ENCODE data around the gene SLC9A7.

Gene SLC9A7

DNA sequence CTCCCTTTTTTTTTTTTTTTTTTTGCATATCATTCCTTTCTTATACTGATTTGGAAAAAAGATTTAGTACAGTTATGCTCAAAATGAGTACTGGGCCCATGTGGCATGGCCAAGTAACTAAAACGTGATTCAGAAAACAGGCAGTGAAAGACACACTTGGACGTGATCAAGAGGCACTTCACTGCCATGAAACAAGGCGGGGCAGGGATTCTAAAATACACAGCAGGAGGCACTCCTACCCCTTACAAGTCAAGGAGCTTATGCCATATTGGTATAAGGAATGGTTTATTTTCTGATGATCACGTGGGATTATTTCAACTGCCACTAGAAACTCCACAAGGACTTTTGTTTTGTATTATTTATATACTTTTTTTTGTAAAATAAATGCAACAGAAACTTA is 113.3 kb downstream of the SLC9A7 start:
- no peak for DNase-seq

GRCh38 chrX:46643636-46644035 is 115.3 kb downstream of the SLC9A7 start:
- no peak for DNase-seq

- no peak for DNase-seq
Observed at GRCh38 chrX:46642145-46642544, 116.8 kb downstream of the SLC9A7 start.

DNA sequence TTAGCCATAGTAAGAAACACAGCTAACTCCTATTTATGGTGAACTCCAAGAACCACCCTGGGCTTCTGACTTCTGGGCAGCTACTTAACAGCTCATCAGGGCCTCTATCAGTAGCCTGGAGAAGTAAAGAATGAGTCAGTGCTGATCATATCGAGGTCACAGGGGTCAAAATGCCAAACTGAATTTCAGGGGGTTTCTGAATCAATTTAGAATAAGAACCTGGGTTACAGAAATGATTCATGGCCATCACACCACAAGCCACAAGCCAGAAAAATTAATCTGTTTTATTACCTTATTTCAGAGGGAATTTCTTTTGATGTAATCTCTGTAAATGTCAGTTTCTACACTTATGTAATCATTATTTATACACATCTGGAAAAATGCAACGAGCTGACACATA is 121.0 kb downstream of the SLC9A7 start:
- no peak for DNase-seq

DNA sequence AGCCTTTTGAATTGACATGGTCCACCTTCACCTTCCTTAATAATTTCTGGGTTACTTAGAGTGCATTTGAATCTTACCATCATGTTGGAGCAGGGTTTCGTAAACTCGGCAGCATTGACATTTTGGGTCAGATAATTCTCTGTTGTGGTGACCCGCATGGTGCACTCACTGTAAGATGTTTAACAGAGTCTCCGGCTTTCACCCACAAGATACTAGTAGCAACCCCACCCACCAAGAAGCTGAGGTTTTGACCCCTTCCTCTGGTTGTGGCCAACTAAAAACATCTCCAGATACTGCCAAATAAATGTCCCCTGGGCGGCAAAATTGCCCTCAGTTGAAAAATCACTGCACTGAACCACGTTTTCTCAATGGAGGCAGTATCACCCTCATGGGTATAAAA is 122.7 kb downstream of the SLC9A7 start:
- DNase-seq = no peak

GRCh38 chrX:46635186-46635585 is 123.7 kb downstream of the SLC9A7 start:
- DNase-seq = no peak

- no peak for DNase-seq
Observed at GRCh38 chrX:46634577-46634976, 124.3 kb downstream of the SLC9A7 start.

- DNase-seq = no peak
Observed at GRCh38 chrX:46630141-46630540, 128.8 kb downstream of the SLC9A7 start.

DNA sequence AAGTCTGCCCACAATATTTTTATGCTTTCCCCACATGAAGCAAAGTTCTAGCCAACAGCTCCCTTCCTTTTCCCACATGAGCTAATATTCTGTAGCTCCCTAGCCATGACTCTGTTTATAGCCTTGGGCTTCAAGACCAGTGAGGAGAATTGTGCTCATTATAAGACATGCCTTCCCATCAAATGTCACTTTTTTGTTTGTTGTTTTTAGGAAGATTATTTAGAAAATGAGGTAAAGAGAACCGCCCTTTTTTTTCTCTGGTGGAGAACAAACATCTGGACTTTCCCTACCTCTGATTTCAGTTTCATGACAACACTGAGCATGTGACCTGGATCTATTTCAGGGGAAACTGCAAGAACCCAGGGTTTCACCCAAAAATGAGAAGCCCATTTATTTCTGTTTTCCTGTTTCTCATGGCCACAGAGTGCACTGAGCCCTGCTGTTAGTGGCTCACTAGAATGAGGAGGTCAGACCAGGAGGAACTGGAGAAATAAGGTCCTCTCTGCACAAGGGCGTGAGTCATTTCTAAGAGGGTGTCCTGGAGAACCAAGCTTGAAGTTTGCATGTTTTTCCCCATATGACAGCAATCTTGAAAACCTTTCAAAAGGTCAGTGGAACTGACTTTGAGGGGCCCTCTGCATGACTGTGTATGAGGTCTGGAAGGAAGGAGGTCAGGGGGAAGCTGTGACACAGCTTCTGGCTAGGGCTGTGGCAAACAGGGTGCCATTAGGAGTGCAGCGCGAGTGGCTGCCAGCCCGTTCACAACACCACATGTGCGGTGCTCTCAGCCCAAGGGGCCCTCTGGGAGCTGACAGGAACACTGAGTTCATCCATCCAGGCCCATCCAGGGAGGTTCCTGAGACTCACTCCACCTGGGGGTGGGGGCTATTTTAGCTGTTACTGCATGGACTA is 130.2 kb downstream of the SLC9A7 start:
- no peak for DNase-seq

GRCh38 chrX:46627711-46628419 is 131.1 kb downstream of the SLC9A7 start:
- DNase-seq = no peak

DNA sequence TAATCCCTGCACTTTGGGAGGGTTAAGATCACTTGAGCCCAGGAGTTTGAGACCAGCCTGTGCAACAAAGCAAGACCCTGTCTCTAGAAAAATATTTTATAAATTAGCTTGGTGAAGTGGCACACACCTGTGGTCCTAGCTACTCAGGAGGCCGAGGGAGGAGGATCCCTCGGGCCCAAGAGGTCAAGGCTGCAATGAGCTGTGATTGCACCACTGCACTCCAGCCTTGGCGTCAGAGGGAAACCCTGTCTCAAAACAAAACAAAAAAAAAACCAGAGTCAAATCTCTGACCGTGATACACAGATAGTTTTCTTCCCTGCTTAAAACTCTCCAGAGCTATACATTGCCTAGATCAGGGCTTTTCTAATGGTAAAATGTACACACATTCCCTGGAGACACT is 131.9 kb downstream of the SLC9A7 start:
- no peak for DNase-seq

DNA sequence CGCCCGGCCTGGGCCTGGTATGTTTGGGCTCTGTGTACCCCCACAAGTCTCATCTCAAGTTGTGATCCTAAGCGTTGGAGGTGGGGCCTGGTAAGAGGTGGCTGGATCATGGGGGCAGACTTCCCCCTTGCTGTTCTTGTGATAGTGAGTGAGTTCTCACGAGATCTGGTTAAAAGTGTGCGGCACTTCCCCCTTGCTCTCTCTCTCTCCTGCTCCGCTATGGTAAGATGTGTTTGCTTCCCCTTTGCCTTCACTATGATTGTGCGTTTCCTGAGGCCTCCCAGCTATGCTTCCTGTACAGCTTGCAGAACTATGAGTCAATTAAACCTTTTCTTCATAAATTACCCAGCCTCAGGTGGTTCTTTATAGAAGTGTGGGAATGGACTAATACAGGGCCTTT is 132.4 kb downstream of the SLC9A7 start:
- peak; percentile 70 for DNase-seq

- DNase-seq = no peak
Observed at GRCh38 chrX:46624090-46624786, 134.7 kb downstream of the SLC9A7 start.

- no peak for DNase-seq
Observed at GRCh38 chrX:46621572-46621971, 137.3 kb downstream of the SLC9A7 start.

- DNase-seq = no peak
Observed at GRCh38 chrX:46620505-46620904, 138.4 kb downstream of the SLC9A7 start.

GRCh38 chrX:46618947-46619346 is 140.0 kb downstream of the SLC9A7 start:
- no peak for DNase-seq

- no peak for DNase-seq
Observed at GRCh38 chrX:46617906-46618305, 141.0 kb downstream of the SLC9A7 start.

- no peak for DNase-seq
Observed at GRCh38 chrX:46611658-46612362, 147.1 kb downstream of the SLC9A7 start.

GRCh38 chrX:46610070-46610658 is 148.8 kb downstream of the SLC9A7 start:
- no peak for DNase-seq

GRCh38 chrX:46607916-46608315 is 151.0 kb downstream of the SLC9A7 start:
- DNase-seq = no peak

DNA sequence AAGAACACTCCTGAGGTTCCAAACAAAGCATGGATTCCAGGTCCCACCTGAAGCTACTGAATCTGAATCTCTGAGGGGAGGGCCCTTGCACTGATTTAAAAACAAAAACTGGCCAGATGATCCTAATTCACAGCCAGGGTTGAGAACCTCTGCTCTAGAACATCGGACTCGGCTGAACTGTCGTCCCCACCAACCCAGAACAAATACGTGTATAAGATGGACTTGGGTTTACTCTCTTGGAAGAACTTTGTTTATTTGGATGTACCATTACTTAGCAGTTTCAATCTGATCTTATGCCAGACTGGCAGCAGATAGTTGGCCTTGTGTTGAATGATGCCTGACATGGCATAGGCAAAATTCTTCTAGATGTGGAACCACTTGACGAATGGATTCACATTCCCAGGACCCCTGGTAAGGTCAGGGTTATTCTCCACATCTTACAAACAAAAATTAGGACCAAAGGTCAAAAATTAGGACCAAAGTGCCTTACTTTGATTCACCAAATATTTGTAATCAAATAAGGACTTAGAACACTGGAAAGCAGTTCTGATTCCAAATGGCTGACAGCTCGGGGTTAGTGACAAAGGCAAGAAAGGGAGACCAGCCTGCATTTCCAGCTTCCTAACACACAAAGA is 156.3 kb downstream of the SLC9A7 start:
- no peak for DNase-seq

DNA sequence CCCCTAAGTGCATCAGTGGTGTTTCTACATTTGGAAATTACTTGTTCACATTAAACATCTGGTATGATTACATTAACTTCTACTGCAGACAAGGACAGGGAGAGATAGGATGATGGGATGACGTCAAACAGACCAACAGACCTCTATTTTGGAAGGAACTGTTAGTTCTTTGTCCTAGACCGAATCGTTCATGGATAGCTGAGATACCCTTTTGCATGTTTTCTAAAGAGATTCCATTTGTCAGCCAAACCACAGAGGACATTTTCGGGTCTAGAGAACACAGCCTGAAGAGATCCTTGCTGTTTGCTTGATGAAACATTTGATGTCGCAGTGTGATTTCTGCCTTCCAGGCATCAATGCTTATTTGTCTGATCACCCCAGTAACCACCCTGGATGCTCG is 157.6 kb downstream of the SLC9A7 start:
- no peak for DNase-seq
